Stomach (tissue), 4 donors: ENCODE measurements around the gene URAD.

Experiments
- CTCF ChIP-seq, 7 experiments: fragments of 450-650 bp in 4 of 7; fragments of 200-600 bp in 3 of 7; sonication (generic) in 3 of 7; IDR thresholded peaks; one replicate each; pipeline ENCODE4 v1.5.1; 2016 to 2019; ENCODE audit warnings: antibody characterized with exemption in 7 of 7, control low read depth in 2 of 7, mild to moderate bottlenecking in 1 of 7
- POLR2A ChIP-seq, 4 donors: fragments of 450-650 bp; IDR thresholded peaks; one replicate each; pipeline ENCODE4 v1.6.1; 2016; ENCODE audit warnings: antibody characterized with exemption in 4 of 4, control low read depth in 2 of 4, mild to moderate bottlenecking in 1 of 4, moderate library complexity in 1 of 4

DNA sequence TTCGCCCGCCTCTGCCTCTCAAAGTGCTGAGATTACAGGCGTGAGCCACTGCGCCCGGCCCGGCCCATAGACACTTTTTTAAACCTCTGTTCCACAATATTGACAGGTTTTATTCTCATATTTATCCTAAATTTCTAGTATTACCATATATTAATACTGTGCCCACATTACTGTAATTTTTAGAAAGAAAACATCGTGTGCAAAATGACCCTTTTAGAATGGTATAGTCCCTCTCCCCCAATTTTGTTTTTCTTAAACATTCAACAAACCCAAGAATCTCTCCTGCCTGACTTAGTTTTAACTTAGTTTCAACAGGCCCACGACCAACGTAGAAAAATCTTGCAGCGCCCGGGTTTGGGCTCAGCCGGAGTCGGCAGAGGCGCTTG, 28.5 kb downstream of the URAD start:
- TF ChIP-seq CTCF (IDR thresholded peaks at IDR 0.05) (no peak), POLR2A (IDR thresholded peaks at IDR 0.05) (no peak)
